IMR-90 (cell line): ENCODE data around the gene AKAP8L. TPM values are rescaled to one million over a fixed set of nuclear protein-coding genes. Genes with fewer than 3 reads are reported as not detected.

Experiments used
- ATAC-seq: fragments of 200-7000 bp; cut with Tn5 transposase; 2 replicates; pipeline ENCODE4 v1.9.1; 2020; ENCODE audit warnings: low read depth, mild to moderate bottlenecking, moderate library complexity
- BruUV-seq: library from RNA; stranded (reverse); fragments of 400-500 nt; replicated peaks from 2 replicates; lab custom pipeline; 2021; lab: Mats Ljungman, UMichigan
- CTCF ChIA-PET: fragments of 300-600 bp; formaldehyde crosslinking; extraction: SDS; loops from one replicate; lab custom pipeline; 2021; ENCODE audit warnings: antibody characterized with exemption; lab: Yijun Ruan, JAX
- POLR2A ChIA-PET: fragments of 300-600 bp; sonication (Branson Sonifier 250); formaldehyde crosslinking; loops from one replicate; lab custom pipeline; 2022; ENCODE audit warnings: antibody characterized with exemption; ENCODE audit not compliant: unreplicated experiment; lab: Charles Lee
- DNase-seq: peaks from one replicate; pipeline ENCODE4 v3.0.0; 2013
- H2AFZ ChIP-seq: replicated peaks from 2 replicates; pipeline ENCODE3; 2013; ENCODE audit warnings: low read length, mild to moderate bottlenecking; ENCODE audit not compliant: poor library complexity
- H2AK5ac ChIP-seq: 2 replicates; pipeline ENCODE4 v1.6.1; 2013; ENCODE audit warnings: low read depth, low read length, inconsistent platforms
- H2AK9ac ChIP-seq: replicated peaks from 2 replicates; pipeline ENCODE3; 2013; ENCODE audit warnings: mild to moderate bottlenecking, low read depth, low read length, moderate library complexity; ENCODE audit not compliant: poor library complexity
- H2BK120ac ChIP-seq: 2 replicates; pipeline ENCODE4 v1.6.1; 2013; ENCODE audit warnings: low read depth, low read length, inconsistent platforms
- H2BK15ac ChIP-seq: 3 replicates; pipeline ENCODE4 v1.6.1; 2013; ENCODE audit warnings: low read depth, low read length, inconsistent platforms
- H2BK20ac ChIP-seq: 2 replicates; pipeline ENCODE4 v1.6.1; 2013; ENCODE audit warnings: low read depth, mild to moderate bottlenecking, inconsistent platforms, low read length, moderate library complexity
- H2BK5ac ChIP-seq: 2 replicates; pipeline ENCODE4 v1.6.1; 2013; ENCODE audit warnings: mild to moderate bottlenecking, low read depth, low read length, inconsistent platforms; ENCODE audit not compliant: poor library complexity, severe bottlenecking
- H3K14ac ChIP-seq: replicated peaks from 2 replicates; pipeline ENCODE4 v1.6.1; 2013; ENCODE audit warnings: low read depth, low read length, inconsistent platforms
- H3K18ac ChIP-seq: 2 replicates; pipeline ENCODE4 v1.6.1; 2013; ENCODE audit warnings: low read depth, low read length, control low read depth
- H3K23ac ChIP-seq: 2 replicates; pipeline ENCODE4 v1.6.1; 2013; ENCODE audit warnings: low read depth, low read length, inconsistent platforms
- H3K27ac ChIP-seq: 2 replicates; pipeline ENCODE4 v1.5.1; 2013; ENCODE audit warnings: mild to moderate bottlenecking, control low read depth, low read length; ENCODE audit not compliant: insufficient read depth
- H3K27me3 ChIP-seq: 2 replicates; pipeline ENCODE4 v1.6.1; 2013; ENCODE audit warnings: low read length; ENCODE audit not compliant: control insufficient read depth, insufficient read depth
- H3K36me3 ChIP-seq: 2 replicates; pipeline ENCODE4 v1.6.1; 2013; ENCODE audit warnings: low read length, mixed read lengths; ENCODE audit not compliant: control insufficient read depth, insufficient read depth
- H3K4ac ChIP-seq: 2 replicates; pipeline ENCODE4 v1.6.1; 2013; ENCODE audit warnings: low read depth, low read length, inconsistent platforms
- H3K4me1 ChIP-seq: 2 replicates; pipeline ENCODE4 v1.6.1; 2013; ENCODE audit warnings: low read length, mixed read lengths; ENCODE audit not compliant: control insufficient read depth, insufficient read depth
- H3K4me2 ChIP-seq: 2 replicates; pipeline ENCODE4 v1.6.1; 2013; ENCODE audit warnings: low read depth, mild to moderate bottlenecking, control low read depth, low read length, moderate library complexity
- H3K4me3 ChIP-seq: 2 replicates; pipeline ENCODE4 v1.5.1; 2013; ENCODE audit warnings: low read depth, mild to moderate bottlenecking, control low read depth, low read length, moderate library complexity; ENCODE audit not compliant: insufficient read depth
- H3K56ac ChIP-seq: 2 replicates; pipeline ENCODE4 v1.6.1; 2013; ENCODE audit warnings: low read length, inconsistent platforms; ENCODE audit not compliant: insufficient read depth; ENCODE audit errors: extremely low read depth
- H3K79me1 ChIP-seq, 2 experiments: 2 replicates each; pipeline ENCODE4 v1.6.1; 2013; ENCODE audit warnings: low read length in 2 of 2, inconsistent platforms in 1 of 2, low read depth in 1 of 2
- H3K9ac ChIP-seq: 2 replicates; pipeline ENCODE4 v1.6.1; 2013; ENCODE audit warnings: low read depth, low read length, control low read depth
- H3K9me1 ChIP-seq: 2 replicates; pipeline ENCODE4 v1.6.1; 2013; ENCODE audit warnings: low read length, inconsistent platforms; ENCODE audit not compliant: insufficient read depth
- H3K9me3 ChIP-seq: 2 replicates; pipeline ENCODE4 v1.6.1; 2013; ENCODE audit warnings: low read length; ENCODE audit not compliant: control insufficient read depth, insufficient read depth
- H4K20me1 ChIP-seq: 2 replicates; pipeline ENCODE4 v1.6.1; 2013; ENCODE audit warnings: low read length, inconsistent platforms; ENCODE audit not compliant: insufficient read depth
- H4K5ac ChIP-seq: 2 replicates; pipeline ENCODE4 v1.6.1; 2013; ENCODE audit warnings: mild to moderate bottlenecking, low read depth, low read length, control low read depth
- H4K8ac ChIP-seq, 2 experiments: 2 replicates each; pipeline ENCODE4 v1.6.1; 2013; ENCODE audit warnings: low read depth in 2 of 2, low read length in 2 of 2, control low read depth in 1 of 2, inconsistent platforms in 1 of 2
- H4K91ac ChIP-seq: 2 replicates; pipeline ENCODE4 v1.6.1; 2013; ENCODE audit warnings: low read depth, low read length, inconsistent platforms; ENCODE audit not compliant: insufficient read depth
- CHD1 ChIP-seq: IDR thresholded peaks from 2 replicates; pipeline ENCODE4 v1.6.1; 2012; ENCODE audit warnings: low read depth, low read length, improper control_type of control experiment
- CTCF ChIP-seq: conservative IDR thresholded peaks from 2 replicates; pipeline ENCODE4 v1.5.1; 2012; ENCODE audit warnings: mild to moderate bottlenecking, low read depth, low read length, improper control_type of control experiment
- ELK1 ChIP-seq: fragments of 150-350 bp; IDR thresholded peaks from 2 replicates; pipeline ENCODE4 v1.6.1; 2016; ENCODE audit warnings: low read depth, mild to moderate bottlenecking, low read length, moderate library complexity, borderline replicate concordance
- FOS ChIP-seq: fragments of 150-350 bp; IDR thresholded peaks from 2 replicates; pipeline ENCODE4 v1.6.1; 2016; ENCODE audit warnings: low read depth, low read length
- MAFK ChIP-seq: IDR thresholded peaks from 2 replicates; pipeline ENCODE4 v1.6.1; 2012; ENCODE audit warnings: low read depth, low read length, improper control_type of control experiment
- MAZ ChIP-seq: IDR thresholded peaks from 2 replicates; pipeline ENCODE4 v1.6.1; 2012; ENCODE audit warnings: low read depth, mild to moderate bottlenecking, low read length, improper control_type of control experiment, moderate library complexity, borderline replicate concordance
- MXI1 ChIP-seq: IDR thresholded peaks from 2 replicates; pipeline ENCODE4 v1.6.1; 2012; ENCODE audit warnings: low read depth, mild to moderate bottlenecking, low read length, moderate library complexity, borderline replicate concordance
- NFE2L2 ChIP-seq: fragments of 150-350 bp; IDR thresholded peaks from 2 replicates; pipeline ENCODE4 v1.6.1; 2016; ENCODE audit warnings: low read depth, mild to moderate bottlenecking, low read length
- USF2 ChIP-seq: fragments of 150-350 bp; IDR thresholded peaks from 2 replicates; pipeline ENCODE4 v1.6.1; 2017; ENCODE audit warnings: mild to moderate bottlenecking, antibody characterized with exemption, low read length, low read depth
- WGBS, 2 experiments: methylation state at CpG; one replicate each; pipeline versions ENCODE4 v1.1.5 to v1.1.7; 2013; ENCODE audit warnings: missing lambda C conversion rate in 2 of 2; ENCODE audit not compliant: insufficient read length in 1 of 2; ENCODE audit errors: extremely low coverage in 2 of 2; 5-methylcytosine and 5-hydroxymethylcytosine counted together
- dilution Hi-C: fragments of 300-500 bp; cut with HindIII; formaldehyde crosslinking; loops from one replicate; pipeline ENCODE4 v1.14.3; 2018; ENCODE audit warnings: low sequenced_read_pairs; ENCODE audit not compliant: unreplicated experiment
- in situ Hi-C: fragments of 300-500 bp; cut with MboI; formaldehyde crosslinking; loops from 3 replicates; pipeline ENCODE4 v1.14.3; 2019; ENCODE audit warnings: low sequenced_read_pairs, inconsistent platforms, mixed read lengths
- intact Hi-C: fragments of 100-400 bp; cut with micrococcal nuclease; formaldehyde crosslinking; loops from 2 replicates; pipeline ENCODE4 v1.10.0; 2022
- polyA plus RNA-seq, 3 experiments: library from polyadenylated mRNA; depleted of rRNA; stranded (reverse); fragments of >200 nt; gene quantifications; 2 replicates each; pipeline ENCODE4 v1.2.3, GENCODE V29; 2012; ENCODE audit warnings: low replicate concordance in 1 of 3
- total RNA-seq: library from RNA; depleted of rRNA; stranded (reverse); fragments of >200 nt; gene quantifications from 2 replicates; pipeline ENCODE4 v1.2.3, GENCODE V29; 2012

Gene AKAP8L
- total and polyA plus RNA-seq, 2 of the 4 experiments (the other 2 are of a cell fraction): 43.1 to 44.6 TPM

- POLR2A ChIA-PET: no interaction called here
- CTCF ChIA-PET: no interaction called here
- H3K9me1 ChIP-seq: peaks cover 8% of the 10 kb centered on the region; the same call in 1 of the 2 replicates
Measured at GRCh38 chr19:15390814-15391213, 28.0 kb downstream of the AKAP8L start.

More at GRCh38 chr19:15390814-15391213, 28.0 kb downstream of the AKAP8L start:
- intact Hi-C loops (loop anchor here (1.0 kb wide), 1 partner anchor 27 kb away; the partner anchor contains the start of gene AKAP8L), in situ Hi-C loops (no loop called here), dilution Hi-C loops (no loop called here)
- Histone ChIP-seq H2BK20ac (no peak overlapping the region), H3K18ac (no peak overlapping the region), H3K27me3 (no peaks in the 10 kb centered on the region), H2BK5ac (no peak overlapping the region), H2AFZ (no peak overlapping the region), H4K20me1 (peaks cover 30% of the 10 kb centered on the region), H2AK5ac (no peak overlapping the region), H3K4me3 (no peak overlapping the region), H4K8ac (no peak overlapping the region), H3K27ac (no peak overlapping the region), H3K4me2 (no peak overlapping the region), H4K5ac (no peak overlapping the region), H3K9ac (no peak overlapping the region), H3K4me1 (no peaks in the 10 kb centered on the region; the same call in 1 of the 2 replicates), H3K36me3 (peaks cover 24% of the 10 kb centered on the region), H2BK15ac (no peak overlapping the region), H2AK9ac (no peak overlapping the region), H3K4ac (no peak overlapping the region), H3K56ac (no peak overlapping the region), H3K79me1 (peaks cover 25 to 45% of the 10 kb centered on the region in 2 experiments), H3K23ac (no peak overlapping the region), H3K14ac (no peak overlapping the region), H4K91ac (no peak overlapping the region), H3K9me3 (no peaks in the 10 kb centered on the region), H2BK120ac (no peak overlapping the region)
- no CpG with 5 or more reads among the region's 2 CpGs for WGBS, 2 experiments
- DNase-seq (no peak), ATAC-seq (no peak)
- no TSS peak for BruUV-seq
- TF ChIP-seq MAZ: no peak
- no peak for TF ChIP-seq MAFK
- TF ChIP-seq CHD1: no peak
- TF ChIP-seq ELK1: no peak
- TF ChIP-seq CTCF: no peak
- no peak for TF ChIP-seq FOS
- no peak for TF ChIP-seq NFE2L2
- TF ChIP-seq USF2: no peak
- TF ChIP-seq MXI1: no peak
